Stimulated activated CD8-positive, alpha-beta memory T cell treated with anti-CD3 and anti-CD28 coated beads, Interleukin-2, amount 100 ng/mL, for 48 hours (primary cell): ENCODE measurements around the gene NPW.
A peak's percentile ranks its signal among the peaks of the same experiment; 100 is the strongest.
"Not testable (repeated sequence)": the region's sequence is repeated elsewhere in the genome, so short reads cannot be mapped to it uniquely, and the experiment has no call there.

Experiments
- DNase-seq, 2 donors: peaks; one replicate each; pipeline ENCODE4 v3.0.0-alpha.2; 2020; ENCODE audit warnings: low read depth in 2 of 2

NPW gene

GRCh38 chr16:2001456-2002355 lies 17.9 kb upstream of the NPW start:
- DNase-seq, result no peak

DNA sequence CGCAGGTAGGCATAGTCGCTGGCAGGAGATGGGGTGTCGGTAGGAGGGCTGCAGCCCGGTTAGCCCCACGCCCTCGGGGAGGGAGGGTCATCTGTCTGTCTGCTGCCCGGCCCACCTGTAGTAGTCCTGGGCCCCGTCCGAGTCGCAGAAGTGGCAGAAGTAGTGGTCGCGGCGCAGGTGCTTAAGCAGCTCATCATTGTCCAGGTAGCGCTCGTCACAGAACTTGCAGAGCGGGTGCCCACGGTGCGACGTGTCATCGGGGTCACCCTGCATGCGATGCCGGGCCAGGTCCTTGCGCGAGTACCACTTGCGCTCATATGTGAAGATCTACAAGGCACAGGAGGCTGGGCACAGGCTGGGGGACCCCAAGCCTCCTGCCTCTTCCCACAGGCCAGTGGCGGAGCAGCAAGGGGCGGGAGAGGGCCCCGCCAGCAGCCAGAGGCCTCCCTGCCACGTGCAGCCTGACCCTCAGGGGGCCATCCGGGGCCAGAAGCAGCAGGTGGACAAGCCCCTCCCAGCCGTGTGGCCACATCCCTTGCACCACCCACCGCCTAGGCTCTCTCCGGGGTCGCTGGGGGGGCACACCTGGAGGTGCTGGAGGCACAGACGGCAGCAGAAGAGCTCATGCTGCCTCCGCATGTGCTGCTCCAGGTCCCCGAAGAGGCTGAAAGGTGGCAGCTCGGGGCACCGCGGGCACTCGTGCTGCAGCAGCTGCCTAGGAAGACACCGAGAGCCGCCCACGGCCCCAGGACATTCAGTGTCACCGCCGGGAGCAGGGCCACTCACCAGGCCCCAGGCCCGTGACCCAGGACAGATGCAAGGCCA lies 17.0 kb upstream of the NPW start:
- DNase-seq, result no peak

DNA sequence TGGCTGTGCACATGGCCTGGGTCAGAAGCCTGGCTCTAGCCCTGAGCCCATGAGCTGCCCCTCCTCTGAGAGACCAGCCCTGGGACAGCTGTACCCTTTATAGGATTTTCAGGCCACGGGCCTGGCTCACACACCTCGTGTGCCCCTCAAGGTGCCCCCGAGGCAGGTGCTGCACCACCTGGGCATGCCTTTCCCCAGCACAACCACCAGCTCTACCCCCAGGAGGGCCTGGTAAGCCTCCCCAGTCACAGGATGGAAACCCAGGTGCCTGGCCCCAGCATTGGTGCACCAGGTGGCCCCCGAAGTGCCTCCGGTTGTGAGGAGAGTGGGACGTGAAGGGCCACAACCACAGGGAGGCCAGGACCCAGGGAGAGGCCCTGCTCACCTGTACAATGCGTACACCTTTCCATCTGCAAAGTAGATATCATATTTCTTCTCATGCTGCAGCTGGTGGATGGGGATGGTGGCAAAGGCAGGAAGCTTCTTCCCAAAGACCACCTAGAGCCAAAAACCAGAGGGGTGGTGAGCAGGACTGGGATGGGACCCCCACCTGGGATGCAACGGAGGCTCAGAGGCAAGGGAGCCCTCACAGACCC lies 16.3 kb upstream of the NPW start:
- no peak for DNase-seq

GRCh38 chr16:2003827-2004641 lies 15.6 kb upstream of the NPW start:
- DNase-seq, result peak; percentile 88 to 94

GRCh38 chr16:2004795-2005517 lies 14.6 kb upstream of the NPW start:
- no peak for DNase-seq

DNA sequence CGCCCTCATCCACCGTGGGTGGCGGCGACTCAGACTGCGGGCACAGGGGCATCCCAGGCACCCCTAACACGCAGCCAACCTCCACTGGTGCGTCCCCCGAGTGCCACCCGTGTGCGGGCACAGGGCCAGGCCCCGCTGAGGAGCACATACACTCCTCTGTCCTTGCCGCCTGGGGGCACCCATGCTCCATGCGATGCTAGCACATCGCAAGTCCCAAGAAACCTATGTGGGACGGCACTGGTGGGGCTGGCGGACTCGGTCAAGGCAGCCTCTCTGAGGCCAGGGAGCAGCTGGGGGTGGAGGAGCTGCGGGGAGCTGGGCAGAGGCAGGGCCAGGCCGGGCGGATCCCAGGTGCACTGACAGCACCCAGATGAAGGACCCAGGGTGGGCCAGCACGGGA lies 13.9 kb upstream of the NPW start:
- DNase-seq, result no peak

DNA sequence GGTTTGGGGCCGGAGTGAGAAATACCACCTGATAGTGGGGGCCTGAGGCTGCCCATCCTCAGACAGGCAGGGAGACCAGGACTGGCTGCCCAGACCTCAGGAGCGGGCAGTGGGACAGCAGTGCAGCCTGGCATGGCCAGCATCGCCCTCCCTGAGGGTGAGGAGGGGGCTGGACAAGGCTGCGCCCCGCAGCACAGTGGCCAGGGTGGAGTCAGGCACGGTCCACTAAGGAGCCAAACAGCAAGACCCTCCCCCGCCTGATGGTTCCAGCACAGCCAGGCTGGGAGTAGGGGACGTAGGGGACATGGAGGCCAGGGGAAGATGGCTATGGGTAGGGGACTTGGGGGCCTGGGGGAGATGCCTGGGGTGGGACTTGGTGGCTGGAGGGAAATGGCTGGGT lies 13.3 kb upstream of the NPW start:
- DNase-seq, result no peak

GRCh38 chr16:2007081-2007836 lies 12.3 kb upstream of the NPW start:
- no peak for DNase-seq

DNA sequence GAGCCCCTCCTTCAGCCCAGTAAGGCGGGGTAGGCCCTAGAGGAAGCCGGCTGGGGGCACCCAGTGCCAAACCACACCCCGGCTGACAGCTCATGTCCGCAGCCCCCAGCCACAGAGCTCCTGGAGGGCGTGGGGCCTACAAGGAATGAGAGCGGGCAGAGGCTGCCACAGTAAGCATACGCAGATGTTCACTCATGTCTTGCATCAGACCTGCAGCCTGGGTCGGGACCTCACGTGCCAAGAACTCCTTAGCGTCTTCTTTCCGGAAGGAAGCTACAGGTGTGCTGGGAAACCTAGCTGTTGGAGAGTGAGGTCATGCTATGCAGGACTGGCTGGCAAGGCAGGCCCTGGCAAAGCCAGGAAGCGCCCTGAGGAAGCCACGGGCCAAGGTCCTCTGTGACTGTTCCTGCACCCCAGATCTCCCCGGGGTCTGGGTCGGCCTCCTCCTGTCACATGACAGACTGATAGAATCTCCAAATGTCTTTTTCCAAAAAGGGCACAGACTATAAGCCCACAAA lies 11.5 kb upstream of the NPW start:
- DNase-seq, result no peak

DNA sequence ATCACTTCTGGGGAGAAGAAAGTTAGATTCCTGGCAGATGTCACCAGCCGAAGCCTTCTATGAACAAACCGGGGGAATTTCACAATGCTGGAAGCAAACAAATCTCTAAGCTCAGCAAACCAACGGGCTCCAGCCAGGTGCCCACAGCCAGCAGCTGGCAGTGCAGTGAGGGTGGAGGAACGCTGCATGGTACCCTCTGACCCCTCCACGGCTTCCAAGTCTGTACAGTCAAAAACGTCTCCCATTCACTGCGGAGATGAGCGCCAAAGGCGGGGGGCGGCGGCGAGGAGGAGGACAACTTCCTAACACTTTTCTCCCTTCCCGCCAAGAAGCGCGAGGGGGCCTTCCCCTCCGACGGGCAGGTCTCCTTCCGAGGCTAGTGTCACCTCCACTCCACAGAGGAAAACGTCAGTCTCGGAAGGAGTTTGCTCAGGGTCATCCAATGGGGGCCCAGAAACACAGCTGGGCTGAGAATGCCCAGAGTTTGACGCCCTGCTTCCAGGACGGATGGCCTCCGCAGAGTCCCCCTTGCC lies 10.9 kb upstream of the NPW start:
- no peak for DNase-seq

- no peak for DNase-seq
Observed at GRCh38 chr16:2009164-2009711, 10.3 kb upstream of the NPW start.

GRCh38 chr16:2009791-2010510 lies 9.6 kb upstream of the NPW start, which contains the start of gene ZNF598:
ZNF598 (minus strand) TSS chr16:2009821.
- peak; percentile 63 to 76 for DNase-seq

DNA sequence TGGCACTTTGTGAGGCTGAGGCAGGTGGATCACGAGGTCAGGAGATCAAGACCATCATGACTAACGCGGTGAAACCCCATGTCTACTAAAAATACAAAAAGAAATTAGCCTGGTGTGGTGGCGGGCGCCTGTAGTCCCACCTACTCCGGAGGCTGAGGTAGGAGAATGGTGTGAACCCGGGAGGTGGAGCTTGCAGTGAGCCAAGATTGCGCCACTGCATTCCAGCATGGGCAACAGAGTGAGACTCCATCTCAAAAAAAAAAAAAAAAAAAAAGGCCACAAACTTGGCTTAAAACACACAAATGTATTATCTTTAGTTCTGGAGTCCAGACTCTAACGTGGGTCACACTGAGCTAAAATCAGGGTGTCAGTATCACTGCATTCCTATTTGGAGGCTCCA lies 7.9 kb upstream of the NPW start:
- not testable (repeated sequence) for DNase-seq

- DNase-seq, result no peak
Observed at GRCh38 chr16:2013527-2013926, 6.1 kb upstream of the NPW start.

DNA sequence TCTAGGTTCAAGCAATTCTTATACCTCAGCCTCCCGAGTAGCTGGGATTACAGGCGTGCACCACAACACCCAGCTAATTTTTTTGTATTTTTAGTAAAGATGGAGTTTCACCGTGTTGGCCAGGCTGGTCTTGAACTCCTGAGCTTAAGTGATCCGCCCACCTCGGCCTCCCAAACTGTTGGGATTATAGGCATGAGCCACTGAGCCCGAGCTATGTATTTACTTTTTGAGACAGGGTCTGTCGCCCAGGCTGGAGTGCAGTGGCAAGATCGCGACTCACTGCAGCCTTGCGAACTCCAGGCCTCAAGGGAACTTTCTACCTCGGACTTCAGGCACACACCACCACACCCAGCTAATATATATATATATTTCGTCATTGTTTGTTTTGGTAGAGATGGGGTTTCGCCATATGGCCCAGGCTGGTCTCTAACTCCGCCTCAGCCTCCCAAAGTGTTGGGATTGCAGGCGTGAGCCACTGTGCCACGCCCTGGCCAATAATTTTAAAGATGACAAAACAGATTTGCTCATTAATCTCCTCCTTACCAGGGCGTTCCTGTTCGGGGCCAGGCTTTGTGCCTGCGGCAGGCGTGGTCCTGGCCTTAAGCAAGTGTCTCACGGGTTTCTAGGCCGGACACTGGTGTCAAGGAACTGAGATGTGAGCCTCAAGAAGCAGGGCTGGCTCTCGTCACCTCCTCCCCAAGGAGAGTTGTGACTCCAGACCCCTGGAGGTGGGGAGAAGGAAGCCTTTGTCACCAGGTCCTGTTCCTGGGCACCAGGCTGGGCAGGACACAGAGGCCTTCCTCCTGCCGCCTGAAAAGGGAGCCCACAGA lies 4.3 kb upstream of the NPW start:
- no peak for DNase-seq

DNA sequence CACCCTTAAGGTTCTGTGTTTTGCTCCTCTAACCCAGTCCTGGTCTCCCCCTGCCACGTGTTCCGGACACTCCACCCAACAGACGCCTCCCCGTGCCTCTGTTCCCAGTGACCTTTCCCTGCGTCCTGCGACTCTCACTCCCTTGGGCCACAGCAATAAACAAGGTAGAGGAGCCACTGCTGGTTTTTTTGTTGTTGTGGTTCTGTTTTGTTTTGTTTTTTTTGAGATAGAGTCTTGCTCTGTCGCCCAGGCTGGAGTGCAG lies 3.7 kb upstream of the NPW start:
- DNase-seq, result no peak

DNA sequence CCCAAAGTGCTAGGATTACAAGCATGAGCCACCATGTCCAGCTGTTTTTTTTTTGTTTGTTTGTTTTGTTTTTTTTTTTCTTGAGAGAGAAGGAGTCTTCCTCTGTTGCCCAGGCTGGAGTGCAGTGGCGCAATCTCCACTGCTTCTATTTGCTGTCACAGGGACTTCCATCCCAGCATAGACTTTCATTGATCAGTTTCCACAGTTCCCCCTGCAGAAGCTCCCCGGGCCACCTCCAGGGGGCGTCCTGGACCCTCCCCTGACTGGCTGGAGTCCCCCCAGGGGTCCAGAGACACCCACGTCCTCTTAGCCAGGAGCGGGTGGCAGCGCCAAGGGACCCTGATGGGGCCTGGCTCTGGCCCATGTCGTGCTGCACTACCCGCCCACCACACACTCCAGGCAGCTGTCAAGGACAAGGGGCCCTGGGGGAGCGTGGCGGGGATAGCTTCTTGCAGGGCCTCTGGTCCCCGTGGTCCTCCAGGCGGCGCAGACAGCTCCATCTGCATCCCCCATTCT lies 3.1 kb upstream of the NPW start:
- no peak for DNase-seq
